Kasumi-1 (cell line): ENCODE results near the gene NAA15.
A peak's percentile ranks its signal among the peaks of the same experiment; 100 is the strongest.
"Not testable (repeated sequence)": the region's sequence is repeated elsewhere in the genome, so short reads cannot be mapped to it uniquely, and the experiment has no call there.

Experiments used
- DNase-seq, 2 experiments: peaks; one replicate each; lab custom pipeline; 2025; lab: John Stamatoyannopoulos, UW

The NAA15 gene

DNA sequence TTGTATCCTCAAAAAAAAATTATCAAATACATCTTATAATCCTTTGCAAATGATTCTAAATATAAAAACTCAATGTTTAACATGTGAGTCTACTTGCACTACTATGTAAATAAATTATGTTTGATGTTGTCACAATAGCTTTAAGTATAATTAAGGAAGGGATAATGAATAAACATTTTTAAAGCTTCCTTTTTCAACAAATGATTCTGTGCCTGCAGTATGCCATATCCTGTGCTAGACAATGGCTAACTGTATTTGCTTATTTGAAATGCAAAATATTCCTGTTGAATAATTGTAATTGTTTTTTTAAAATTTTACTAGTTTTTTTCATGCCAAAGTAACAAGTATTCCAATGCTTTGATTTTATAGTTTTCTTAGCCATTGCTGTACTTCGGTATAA is 60.0 kb downstream of the NAA15 start:
- DNase-seq, result no peak

DNA sequence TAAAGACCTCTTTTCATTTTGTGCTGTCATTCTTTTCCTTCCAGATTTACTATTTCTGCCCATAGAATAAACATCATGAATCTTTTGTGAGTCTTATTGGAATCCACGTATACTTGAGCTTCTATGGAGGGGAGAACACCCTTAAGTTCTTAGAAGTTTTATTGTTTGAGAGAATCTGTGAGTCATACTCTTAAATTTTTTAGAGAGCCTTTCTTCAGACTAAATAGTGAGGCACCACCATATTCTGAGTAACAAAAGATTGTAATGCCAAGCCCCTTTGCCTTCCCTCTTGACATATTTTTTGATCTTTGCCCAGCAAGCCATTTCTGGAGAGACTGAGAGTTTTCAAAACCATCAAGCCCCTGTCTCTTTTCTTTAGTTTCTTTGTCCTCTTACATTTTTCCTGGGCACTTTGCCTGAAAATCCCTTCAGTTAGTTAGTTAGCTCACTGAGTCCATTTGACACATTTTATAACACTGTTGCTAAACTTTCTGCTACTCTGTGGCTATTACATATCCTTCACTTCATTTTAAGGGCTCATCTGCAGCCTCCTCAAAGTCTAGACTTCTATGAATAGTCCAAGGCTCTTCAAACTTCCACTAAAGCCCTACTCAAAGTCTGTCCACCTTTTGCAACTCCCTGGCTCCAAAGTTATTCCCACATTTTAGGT is 66.3 kb downstream of the NAA15 start:
- no peak for DNase-seq

DNA sequence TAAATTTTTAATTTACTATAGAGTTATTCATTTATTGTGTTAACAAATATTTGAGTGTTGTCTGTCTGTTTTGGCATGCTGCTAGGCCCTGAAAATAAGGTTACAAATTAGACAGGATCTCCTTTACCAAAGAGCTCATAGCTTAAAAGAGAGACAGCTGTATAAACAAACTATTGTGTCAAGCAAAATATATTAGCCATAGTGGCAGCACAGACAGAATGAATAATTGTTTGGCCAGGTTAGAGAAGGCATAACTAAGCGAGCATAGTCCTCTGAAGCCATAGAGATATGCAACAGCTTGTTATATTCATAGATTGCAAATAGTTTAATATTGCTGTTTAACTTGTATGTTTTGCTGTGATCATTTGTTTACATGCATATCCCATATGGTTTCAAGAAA is 67.7 kb downstream of the NAA15 start:
- DNase-seq, result no peak

DNA sequence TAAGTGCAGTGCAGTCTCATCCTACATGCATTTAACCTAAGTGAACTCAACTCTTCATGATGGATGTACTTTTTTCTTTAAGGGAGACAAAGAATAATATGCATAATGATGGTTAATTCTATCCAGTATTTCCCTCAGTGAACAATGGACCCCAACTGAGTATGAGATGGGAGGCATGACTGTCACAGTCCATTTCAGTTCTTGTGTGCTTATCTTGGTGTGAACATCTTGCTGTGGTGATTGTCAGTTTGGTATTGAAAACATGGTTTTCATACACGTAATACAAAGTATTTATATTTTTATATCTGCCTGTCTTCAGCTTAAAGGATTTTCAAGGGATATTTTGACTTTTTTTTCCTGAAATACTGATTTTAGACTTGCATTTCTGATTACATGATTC is 72.9 kb downstream of the NAA15 start:
- no peak for DNase-seq

DNA sequence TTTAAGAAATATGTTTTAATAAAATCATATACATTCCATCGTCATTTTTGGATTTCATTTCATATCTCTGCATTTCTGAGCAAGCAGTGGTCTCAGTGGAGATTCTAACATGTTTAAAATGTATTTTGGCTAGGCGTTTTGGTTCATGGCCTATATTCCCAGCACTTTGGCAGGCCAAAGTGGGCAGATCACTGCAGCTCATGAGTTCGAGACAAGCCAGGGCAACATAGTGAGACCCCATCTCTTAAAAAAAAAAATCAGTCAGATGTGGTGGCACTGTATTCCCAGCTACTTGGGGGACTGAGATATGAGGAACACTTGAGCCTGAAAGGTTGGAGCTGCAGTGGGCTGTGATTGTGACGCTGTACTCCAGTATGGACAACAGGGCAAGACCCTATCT is 85.1 kb downstream of the NAA15 start:
- DNase-seq, result no peak

DNA sequence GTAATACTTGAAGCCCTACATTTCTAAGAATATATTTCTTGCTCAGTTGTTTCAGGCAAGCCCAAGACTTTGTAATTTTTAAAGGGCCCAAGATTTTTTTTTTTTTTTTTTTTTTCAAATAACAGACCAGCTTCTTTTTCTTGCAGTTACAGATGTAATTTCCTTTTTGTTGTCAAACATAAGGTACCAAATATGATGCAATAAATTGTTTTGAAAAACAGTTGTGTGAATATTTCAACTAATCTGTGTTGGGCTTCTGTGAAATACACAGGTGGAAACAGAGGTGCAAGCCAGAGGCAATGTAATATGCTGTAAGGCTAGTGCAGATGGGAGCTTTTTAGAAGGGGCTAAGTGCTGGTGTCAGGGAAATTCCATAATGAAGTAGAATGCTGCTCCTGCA is 87.8 kb downstream of the NAA15 start:
- no peak for DNase-seq

DNA sequence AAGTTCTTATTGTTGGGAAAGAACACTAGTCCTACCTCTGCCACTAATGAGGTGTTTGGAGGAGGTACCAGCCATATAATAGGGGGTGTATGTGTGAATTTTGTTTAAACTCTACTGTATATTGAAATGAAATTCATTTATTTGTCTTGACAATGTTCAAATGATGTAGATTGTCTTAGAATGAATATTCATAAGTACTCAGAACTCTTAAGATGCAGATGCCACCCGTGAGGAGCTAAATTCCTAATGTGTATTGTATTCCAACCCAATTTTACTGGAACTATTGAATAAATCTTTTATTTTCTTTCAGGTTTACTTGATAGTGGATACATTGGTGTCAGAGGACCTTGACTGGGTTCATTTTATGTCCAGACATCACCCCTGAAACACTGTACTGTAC is 88.7 kb downstream of the NAA15 start:
- DNase-seq, result no peak

DNA sequence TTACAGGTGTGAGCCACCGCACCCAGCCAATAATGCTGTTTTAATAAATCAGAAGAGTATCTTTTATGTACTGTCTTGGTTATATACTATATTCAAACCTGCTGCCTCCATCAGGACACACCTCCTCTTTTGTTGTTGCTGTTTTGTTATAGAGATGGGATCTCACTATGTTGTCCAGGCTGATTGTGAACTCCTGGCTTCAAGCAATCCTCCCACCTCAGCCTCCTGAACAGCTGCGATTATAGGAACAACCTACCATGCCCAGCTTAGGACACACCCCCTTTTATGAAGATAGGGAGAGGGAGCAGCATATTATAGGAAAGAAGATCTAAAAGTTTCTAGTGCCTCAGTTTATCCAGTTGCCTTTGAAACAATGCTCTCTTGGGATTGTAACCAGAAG is 90.4 kb downstream of the NAA15 start:
- DNase-seq, result no peak

DNA sequence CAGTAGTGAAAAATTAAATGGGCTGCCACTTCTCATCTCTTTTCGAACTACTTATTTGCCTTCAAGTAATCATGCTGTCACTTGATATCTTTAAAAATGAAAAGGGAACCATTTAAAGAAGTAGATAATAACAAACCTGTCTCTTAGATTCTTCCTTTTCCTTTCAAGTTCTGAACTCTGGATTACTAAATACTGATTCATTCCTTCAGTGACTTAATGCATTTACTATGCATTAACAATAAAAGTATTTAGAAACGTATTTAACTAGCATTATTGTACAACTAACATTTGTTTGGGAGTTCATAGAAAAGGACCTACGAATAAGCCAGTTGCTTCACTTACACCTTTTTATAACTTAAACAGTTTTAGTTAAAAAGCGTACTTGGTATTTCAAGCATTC is 91.5 kb downstream of the NAA15 start:
- no peak for DNase-seq

DNA sequence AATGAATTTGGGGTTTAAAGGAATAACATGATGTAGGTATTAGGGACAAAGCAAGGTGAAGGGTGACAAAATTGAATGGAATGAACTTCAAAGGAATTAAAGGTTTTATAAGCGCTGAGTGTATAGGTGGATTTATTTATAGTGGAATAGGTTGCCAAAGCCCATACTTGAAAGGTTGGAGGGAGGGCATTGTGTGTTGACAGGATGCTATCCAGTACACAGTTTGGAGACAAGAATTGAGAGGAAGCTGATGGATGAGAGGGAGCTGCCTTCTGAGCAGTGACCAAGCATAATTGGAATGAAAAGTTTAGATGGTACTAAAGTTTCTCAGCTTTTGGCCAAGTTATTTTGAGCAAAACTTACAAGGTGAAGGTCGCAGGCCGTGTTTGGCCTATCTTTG is 100.1 kb downstream of the NAA15 start:
- DNase-seq, result no peak

DNA sequence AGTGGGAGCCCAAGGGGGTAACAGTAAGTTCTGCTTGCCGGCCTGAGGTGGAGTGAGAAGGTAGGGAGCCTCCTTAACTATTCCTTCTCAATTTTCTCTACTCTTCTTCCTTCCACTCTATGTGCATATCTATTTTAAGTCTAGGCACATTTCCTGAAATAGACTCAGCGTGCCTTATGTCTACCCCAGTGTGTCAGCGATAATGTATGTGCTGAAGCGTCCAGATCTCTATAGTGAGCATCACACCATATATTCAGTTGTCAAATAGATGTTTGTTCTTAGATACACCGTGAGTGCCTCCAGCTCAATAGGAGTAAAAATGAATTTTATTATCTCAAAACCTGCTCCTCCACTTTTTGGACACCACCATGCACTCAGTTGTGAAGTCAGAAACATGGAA is 101.1 kb downstream of the NAA15 start:
- DNase-seq, result no peak

DNA sequence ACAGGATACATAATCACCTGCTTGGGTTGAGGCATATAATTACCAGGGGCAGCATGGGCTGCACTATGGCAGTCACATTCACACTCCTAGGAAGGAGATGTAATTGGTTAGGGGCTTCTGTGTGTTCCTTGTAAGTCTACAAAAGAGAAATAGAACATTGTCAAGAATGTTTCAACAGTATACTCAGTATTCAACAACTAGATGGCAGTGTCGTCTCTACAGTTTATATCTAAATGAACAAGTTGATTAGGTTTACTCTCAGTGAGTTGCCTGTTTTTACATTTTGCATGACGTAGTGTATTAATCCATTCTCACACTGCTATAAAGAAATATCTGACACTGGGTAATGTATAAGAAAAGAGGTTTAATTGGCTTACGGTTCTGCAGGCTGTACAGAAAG is 102.2 kb downstream of the NAA15 start:
- DNase-seq, result peak; percentile 63 to 65

DNA sequence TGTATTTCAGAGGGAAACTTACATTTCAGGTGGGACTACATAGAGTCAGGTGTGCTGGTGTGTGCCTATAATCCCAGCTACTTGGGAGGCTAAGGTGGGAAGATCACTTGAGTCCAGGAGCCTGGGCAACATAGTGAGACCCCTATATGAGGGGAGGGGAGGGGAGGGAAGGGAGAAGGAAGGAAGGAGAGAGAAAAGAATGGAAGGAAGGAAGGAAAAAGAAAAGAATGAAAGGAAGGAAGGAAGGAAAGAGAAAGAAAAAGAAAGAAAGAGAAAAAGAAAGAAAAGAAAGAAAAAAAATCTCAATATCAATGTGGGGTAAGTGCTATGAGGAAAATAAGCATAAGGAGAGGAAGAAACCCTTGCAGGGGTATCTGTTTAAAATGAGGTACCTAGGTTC is 109.0 kb downstream of the NAA15 start:
- no peak for DNase-seq

DNA sequence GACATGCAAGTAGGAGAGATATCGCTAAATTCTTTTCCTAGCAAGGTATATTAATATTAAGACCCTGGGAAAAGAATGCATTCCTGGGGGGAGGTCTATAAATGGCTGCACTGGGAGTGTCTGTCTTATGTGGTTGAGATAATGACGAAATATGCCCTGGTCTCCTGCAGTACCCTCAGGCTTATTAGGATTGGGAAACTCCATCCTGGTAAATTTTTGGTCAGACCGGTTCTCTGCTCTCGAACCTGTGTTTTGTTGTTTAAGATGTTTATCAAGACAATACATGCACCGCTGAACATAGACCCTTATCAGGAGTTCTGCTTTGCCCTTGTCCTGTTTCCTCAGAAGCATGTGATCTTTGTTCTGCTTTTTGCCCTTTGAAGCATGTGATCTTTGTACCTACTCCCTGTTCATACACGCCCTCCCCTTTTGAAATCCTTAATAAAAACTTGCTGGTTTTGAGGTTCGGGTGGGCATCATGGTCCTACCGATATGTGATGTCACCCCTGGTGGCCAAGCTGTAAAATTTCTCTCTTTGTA is 113.4 kb downstream of the NAA15 start:
- peak in 1 of 2 experiments; percentile 24 for DNase-seq

DNA sequence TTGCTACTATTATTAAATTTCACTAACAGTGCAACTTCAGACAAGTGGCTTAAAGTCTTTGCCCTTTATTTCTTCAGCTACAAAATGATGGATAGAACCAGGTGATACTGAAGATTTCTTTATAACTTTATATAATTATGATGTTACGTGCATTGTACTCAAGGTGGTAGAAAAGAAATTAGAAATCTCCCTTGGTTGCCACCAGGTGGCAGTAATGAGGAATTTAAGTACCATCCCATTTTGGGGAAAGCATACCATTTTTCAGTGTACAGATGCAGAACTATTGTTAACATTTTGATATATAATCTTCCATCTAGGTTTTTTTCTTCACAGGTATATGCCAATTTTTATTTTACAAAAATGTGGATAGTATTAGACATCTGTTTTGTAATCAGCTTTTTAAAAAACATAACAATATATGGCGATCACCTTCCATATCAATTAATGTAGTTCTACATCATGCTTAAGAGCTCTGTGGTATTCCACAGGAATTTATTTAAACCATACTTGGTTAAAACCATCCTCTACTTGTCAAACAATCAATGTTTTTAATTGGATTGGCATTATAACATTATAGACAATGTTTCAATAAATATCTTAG is 114.9 kb downstream of the NAA15 start:
- DNase-seq, result peak; percentile 66 to 76

DNA sequence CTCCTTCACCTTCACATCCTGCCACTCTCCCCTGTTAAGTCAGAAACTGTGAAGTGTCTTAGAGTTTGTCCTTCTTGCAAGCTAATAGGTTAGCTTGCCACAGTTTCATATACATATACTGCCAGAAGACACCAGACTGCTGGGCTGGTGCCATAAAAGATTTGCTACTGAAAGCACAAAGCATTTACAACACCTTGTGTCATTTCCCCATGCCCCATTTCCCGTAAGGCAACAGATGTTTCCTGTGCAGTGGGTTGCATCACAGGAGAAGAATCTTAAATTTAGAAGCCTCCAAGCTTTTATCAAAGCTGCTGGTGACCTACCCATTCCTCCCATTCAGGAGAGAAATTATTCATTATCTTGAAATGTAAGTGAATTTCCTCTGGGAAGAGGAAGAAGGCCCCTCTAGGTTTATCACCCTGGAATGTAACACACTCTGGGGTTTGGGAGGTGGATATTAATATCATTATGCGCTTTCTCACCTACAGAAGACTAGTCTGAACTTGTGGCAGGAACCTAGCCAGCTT is 118.1 kb downstream of the NAA15 start:
- peak; percentile 97 to 98 for DNase-seq

DNA sequence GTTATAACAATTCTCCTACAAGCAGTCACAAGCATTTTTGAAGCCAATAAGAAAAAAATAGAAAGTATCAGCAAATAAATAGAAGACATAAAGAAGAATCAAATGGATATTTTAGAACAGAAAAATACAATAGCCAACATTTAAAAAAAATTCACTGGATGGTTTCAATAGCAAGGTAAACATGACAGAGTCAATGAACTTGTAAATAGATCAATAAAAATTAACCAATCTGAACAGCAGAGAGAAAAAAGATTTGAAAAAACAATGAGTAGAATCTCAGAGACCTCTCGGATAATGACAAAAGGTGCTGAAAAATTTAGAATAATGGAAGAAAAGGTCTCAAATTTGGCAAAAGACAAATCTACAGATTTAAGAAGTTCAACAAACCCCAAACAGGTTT is 119.3 kb downstream of the NAA15 start:
- DNase-seq, result no peak

DNA sequence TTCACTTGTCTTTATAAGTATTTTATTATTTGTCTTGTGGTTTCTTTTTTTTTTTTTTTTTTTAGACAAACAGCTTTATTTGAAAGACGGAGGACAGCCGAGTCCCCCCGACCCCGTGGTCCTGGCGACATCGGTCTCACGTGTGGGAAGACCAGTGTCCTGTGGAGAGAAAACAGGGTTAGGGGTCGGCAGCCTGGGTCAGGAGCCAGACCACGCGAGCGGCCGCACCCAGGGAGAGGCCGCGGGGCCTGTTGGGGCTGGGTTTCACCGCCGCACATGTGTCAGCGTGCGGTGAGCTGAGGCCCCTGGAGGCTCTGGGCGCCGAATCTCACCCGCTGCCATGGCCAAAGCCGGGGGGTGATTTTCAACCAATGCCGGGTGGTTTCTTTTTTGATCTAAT is 134.8 kb downstream of the NAA15 start:
- DNase-seq, result no peak

DNA sequence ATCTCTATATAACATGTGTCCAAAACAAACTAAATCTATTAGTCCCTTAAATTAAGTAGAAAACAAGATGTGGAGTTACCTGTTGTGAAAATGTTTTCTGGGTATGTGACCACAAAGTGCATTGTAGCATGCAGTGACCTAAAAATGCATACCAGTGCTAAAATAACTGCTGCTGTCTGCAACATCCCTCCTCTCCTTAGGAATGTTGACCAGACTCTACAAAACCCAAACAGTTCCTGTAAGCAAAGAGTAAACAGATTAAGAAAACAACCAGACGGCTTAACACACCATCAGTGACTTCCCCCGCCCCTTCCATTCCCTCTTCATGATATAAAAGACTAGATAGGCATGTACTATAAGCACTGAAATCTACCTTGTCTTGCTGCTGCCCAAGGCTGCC is 136.8 kb downstream of the NAA15 start:
- DNase-seq, result no peak

DNA sequence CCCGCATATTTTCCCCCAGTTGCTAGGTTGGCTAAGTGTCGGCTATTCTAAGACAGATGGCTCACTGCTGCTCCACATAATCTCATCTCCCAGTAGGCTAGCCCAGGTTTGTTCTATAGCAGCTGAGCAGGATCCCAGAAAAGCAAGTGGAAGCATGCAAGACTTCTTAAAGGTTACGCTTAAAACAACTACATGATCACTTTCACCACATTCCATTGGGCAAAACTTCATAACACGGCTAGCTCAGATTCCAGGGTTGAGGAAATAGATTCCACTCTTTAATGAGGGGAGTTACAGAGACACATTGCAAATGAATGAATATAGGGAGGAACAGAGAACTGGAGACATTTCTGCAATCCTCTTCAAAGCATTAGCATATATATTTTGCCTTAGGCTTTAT is 139.7 kb downstream of the NAA15 start:
- DNase-seq, result no peak

DNA sequence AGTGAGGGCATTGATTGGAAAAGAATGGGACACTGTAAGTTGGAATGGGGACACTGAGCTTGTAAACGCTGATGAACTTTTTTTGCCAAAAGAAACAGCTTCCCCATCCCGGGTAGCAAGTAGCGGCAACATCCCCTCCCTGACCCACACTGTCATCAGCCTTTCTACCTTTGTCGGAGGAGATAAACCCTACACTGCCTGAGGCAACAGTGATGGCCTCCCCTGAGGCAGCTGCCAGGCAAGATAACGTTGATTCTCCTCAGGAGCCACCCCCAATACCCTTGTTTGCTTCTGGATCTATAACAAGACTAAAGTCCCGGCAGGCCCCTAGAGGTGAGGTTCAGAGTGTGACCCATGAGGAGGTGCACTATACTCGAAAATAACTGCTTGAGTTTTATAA is 142.4 kb downstream of the NAA15 start:
- no peak for DNase-seq

DNA sequence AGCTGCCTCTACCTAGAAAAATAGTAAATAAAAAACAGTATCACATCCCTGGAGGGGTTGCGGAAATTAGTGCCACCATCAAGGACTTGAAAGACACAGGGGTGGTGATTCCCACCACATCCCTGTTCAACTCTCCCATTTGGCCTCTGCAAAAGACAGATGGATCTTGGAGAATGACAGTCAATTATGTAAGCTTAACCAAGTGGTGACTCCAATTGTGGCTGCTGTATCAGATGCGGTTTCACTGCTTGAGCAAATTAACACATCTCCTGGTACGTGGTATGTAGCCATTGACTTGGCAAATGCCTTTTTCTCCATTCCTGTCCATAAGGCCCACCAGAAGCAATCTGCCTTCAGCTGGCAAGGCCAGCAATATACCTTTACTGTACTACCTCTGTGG is 143.6 kb downstream of the NAA15 start:
- DNase-seq, result not testable (repeated sequence)

DNA sequence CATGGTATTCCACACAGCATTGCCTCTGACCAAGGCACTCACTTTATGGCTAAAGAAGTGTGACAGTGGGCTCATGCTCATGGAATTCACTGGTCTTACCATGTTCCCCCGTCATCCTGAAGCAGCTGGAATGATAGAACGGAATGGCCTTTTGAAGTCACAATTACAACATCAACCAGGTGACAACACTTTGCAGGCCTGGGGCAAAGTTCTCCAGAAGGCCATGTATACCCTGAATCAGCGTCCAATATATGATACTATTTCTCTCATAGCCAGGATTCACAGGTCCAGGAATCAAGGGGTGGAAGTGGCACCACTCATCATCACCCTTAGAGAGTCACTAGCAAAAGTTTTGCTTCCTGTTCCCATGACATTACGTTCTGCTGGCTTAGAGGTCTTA is 145.8 kb downstream of the NAA15 start:
- not testable (repeated sequence) for DNase-seq

DNA sequence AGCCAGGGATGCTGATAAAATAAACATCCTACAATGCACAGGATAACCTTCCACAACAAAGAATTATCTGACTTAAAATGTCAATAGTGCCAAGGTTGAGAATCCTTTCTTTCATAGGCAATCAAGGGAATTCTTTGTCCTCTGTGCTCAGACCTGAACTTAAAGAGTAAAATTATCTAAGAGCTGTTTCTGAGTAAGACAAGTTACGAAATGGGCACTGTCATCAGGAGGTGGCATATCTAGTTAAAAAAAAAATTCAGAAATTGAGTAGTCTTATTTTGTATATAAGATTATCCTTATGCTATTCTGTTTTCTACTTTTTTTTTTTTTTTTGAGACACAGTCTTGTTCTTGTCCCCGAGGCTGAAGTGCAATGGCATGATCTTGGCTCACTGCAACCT is 149.3 kb downstream of the NAA15 start:
- no peak for DNase-seq
